Gastrocnemius medialis (tissue), 4 donors: Measurements from ENCODE around the gene BTG4. TPM values are rescaled to one million over a fixed set of nuclear protein-coding genes. Genes with fewer than 3 reads are reported as not detected.

ENCODE experiments used
- ATAC-seq, 2 donors: fragments of 150-250 bp; one replicate each; pipeline ENCODE4 v1.9.1; 2016
- DNase-seq, 2 donors: peaks; one replicate each; pipeline ENCODE4 v3.0.0-alpha.2; 2019
- H3K27ac ChIP-seq, 4 donors: fragments of 200-600 bp; sonication (generic); 1 replicate in 1 of 4; 2 replicates in 3 of 4; pipeline ENCODE4 v1.5.1; 2016 to 2018; ENCODE audit warnings: mild to moderate bottlenecking in 2 of 4, moderate library complexity in 1 of 4
- H3K27me3 ChIP-seq, 3 donors: fragments of 200-600 bp; sonication (generic) in 2 of 3; 1 replicate in 1 of 3; 2 replicates in 2 of 3; pipeline versions ENCODE4 v1.5.1 to v1.6.0; 2016 to 2019; ENCODE audit warnings: mild to moderate bottlenecking in 1 of 3, moderate library complexity in 1 of 3
- H3K36me3 ChIP-seq, 2 donors: fragments of 200-600 bp; sonication (generic) in 1 of 2; one replicate each; pipeline ENCODE4 v1.5.1; 2017 to 2018
- H3K4me1 ChIP-seq, 2 donors: fragments of 200-600 bp; sonication (generic) in 1 of 2; one replicate each; pipeline ENCODE4 v1.5.1; 2016 to 2017; ENCODE audit warnings: mild to moderate bottlenecking in 2 of 2
- H3K4me3 ChIP-seq, 4 donors: fragments of 200-600 bp; sonication (generic) in 3 of 4; 1 replicate in 1 of 4; 2 replicates in 3 of 4; pipeline ENCODE4 v1.5.1; 2016 to 2019; ENCODE audit warnings: mild to moderate bottlenecking in 2 of 4
- H3K9me3 ChIP-seq, 3 donors: fragments of 200-600 bp; sonication (generic) in 2 of 3; 1 replicate in 1 of 3; 2 replicates in 2 of 3; pipeline ENCODE4 v1.5.1; 2016 to 2019
- POLR2A ChIP-seq, 2 donors: fragments of 450-650 bp; IDR thresholded peaks; one replicate each; pipeline ENCODE4 v1.6.1; 2017; ENCODE audit warnings: antibody characterized with exemption in 2 of 2, mild to moderate bottlenecking in 2 of 2, moderate library complexity in 2 of 2
- in situ Hi-C, 4 donors: fragments of 200-750 bp; cut with MboI; loops; one replicate each; pipeline versions ENCODE4 v1.15.0 to v1.8.0; 2017; ENCODE audit warnings: low sequenced_read_pairs in 4 of 4
- intact Hi-C: fragments of 100-400 bp; cut with DNase I; formaldehyde crosslinking; loops from one replicate; pipeline ENCODE4 v1.15.1; 2023; ENCODE audit warnings: low total_unique reads
- total RNA-seq, 4 donors: library from RNA; depleted of rRNA; stranded (reverse); fragments of >200 nt; gene quantifications; one replicate each; pipeline versions ENCODE4 v1.1.0 to v1.2.3, GENCODE V29; 2016
- TF ChIP-seq, protein P1 (sequence below), 5 experiments: fragments of 450-650 bp in 3 of 5; fragments of 200-600 bp in 2 of 5; sonication (generic) in 2 of 5; IDR thresholded peaks in 4 of 5; conservative IDR thresholded peaks in 1 of 5; 1 replicate in 4 of 5; 2 replicates in 1 of 5; pipeline ENCODE4 v1.5.1; 2016 to 2019; ENCODE audit warnings: antibody characterized with exemption in 5 of 5, mild to moderate bottlenecking in 3 of 5, moderate library complexity in 3 of 5

The BTG4 gene
- total RNA-seq, 4 donors from 2014 or later: not detected

DNA sequence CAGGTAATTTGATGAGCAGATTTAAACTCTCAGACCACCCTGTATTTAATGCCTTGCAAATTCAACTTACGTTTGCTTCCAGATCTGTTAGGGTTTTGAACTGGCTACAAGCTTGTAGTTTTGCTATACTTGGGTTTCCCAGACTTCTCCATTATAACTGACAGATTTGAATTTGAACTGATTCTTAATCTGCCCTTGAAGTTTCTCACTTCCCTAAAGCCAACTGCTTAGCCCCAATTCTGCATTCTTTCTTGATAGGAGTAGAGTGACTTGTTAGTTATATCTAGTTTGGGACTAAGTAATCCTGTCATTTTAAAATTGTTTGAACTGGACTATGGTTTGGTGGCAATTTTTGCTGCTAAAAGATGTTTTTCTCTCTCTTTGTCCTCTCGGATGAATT, 38.1 kb upstream of the BTG4 start:
- in situ Hi-C loops: no loop called here
- Histone ChIP-seq H3K27ac (no peak overlapping the region), H3K27me3 (no peaks in the 10 kb centered on the region), H3K4me3 (no peak overlapping the region), H3K36me3 (no peaks in the 10 kb centered on the region), H3K9me3 (no peaks in the 10 kb centered on the region), H3K4me1 (peaks cover 14 to 16% of the 10 kb centered on the region in 2 donors)
- TF ChIP-seq POLR2A (IDR thresholded peaks at IDR 0.05): no peak
- TF ChIP-seq, protein P1, sequence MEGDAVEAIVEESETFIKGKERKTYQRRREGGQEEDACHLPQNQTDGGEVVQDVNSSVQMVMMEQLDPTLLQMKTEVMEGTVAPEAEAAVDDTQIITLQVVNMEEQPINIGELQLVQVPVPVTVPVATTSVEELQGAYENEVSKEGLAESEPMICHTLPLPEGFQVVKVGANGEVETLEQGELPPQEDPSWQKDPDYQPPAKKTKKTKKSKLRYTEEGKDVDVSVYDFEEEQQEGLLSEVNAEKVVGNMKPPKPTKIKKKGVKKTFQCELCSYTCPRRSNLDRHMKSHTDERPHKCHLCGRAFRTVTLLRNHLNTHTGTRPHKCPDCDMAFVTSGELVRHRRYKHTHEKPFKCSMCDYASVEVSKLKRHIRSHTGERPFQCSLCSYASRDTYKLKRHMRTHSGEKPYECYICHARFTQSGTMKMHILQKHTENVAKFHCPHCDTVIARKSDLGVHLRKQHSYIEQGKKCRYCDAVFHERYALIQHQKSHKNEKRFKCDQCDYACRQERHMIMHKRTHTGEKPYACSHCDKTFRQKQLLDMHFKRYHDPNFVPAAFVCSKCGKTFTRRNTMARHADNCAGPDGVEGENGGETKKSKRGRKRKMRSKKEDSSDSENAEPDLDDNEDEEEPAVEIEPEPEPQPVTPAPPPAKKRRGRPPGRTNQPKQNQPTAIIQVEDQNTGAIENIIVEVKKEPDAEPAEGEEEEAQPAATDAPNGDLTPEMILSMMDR (IDR thresholded peaks at IDR 0.05 in 4 of 5, conservative IDR thresholded peaks at IDR 0.05 in 1 of 5): no peak
- ATAC-seq (no peak), DNase-seq (no peak)
- intact Hi-C loops: no loop called here

DNA sequence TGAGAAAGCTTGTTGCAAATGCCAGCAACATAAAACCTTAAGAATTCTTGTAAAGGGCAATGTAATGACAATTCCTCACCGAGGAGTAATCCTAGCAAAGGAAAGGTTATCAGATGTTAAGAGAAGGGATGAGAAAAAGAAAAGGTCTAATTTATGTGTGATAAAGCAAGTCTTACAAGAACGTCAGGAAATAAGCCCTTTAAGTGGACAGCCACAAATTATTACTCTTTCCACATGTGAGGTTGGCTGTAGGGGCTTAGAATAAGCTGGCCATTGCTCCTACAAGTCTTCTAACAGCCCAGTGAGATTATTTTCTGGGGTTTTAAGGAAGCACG, 37.6 kb upstream of the BTG4 start:
- H3K27me3 ChIP-seq: no peaks in the 10 kb centered on the region
- ATAC-seq: no peak
- H3K27ac ChIP-seq: no peak overlapping the region
- in situ Hi-C loops (no loop called here), intact Hi-C loops (no loop called here)
- no peak overlapping the region for H3K4me3 ChIP-seq
- no peaks in the 10 kb centered on the region for H3K9me3 ChIP-seq
- no peak for TF ChIP-seq POLR2A (IDR thresholded peaks at IDR 0.05)
- TF ChIP-seq, protein P1 (IDR thresholded peaks at IDR 0.05 in 4 of 5, conservative IDR thresholded peaks at IDR 0.05 in 1 of 5): no peak
- peaks cover 14 to 16% of the 10 kb centered on the region in 2 donors for H3K4me1 ChIP-seq
- no peak for DNase-seq
- H3K36me3 ChIP-seq: no peaks in the 10 kb centered on the region

DNA sequence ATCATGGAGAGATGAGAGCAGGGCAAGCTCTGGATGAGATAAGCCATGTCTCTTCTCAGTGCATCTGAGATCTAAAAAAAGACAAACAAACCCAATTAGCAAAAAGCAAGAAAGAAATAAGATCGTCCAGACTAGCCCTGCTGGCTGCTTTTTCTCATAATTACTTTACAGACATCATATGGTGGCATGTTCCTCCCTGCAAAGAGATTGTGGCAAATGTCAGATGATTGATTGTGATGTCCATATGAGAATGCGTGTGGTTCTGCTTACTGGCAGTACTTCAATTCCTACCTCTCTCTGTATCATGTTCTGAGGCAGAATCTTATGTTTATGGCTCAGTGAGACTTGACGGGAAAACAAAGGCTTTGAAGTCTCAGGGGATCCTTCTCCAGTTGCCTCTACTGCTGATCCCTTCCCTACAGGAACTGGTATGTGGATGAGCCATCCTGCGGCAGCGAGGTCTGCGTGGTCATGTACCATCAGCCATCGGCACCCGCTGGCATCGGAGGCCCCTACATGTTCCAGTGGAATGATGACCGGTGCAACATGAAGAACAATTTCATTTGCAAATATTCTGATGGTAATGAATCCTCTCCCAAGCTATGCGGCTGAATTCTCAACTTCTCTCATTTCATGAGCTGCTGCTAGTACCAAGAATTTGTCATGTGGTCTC, 37.1 kb upstream of the BTG4 start:
- ATAC-seq: no peak
- TF ChIP-seq POLR2A (IDR thresholded peaks at IDR 0.05): no peak
- TF ChIP-seq, protein P1 (IDR thresholded peaks at IDR 0.05 in 4 of 5, conservative IDR thresholded peaks at IDR 0.05 in 1 of 5): no peak
- Histone ChIP-seq H3K36me3 (no peaks in the 10 kb centered on the region), H3K4me3 (no peak overlapping the region), H3K27ac (no peak overlapping the region), H3K9me3 (no peaks in the 10 kb centered on the region), H3K4me1 (peaks cover 14 to 16% of the 10 kb centered on the region in 2 donors), H3K27me3 (no peaks in the 10 kb centered on the region)
- intact Hi-C loops: no loop called here
- in situ Hi-C loops: no loop called here
- no peak for DNase-seq

DNA sequence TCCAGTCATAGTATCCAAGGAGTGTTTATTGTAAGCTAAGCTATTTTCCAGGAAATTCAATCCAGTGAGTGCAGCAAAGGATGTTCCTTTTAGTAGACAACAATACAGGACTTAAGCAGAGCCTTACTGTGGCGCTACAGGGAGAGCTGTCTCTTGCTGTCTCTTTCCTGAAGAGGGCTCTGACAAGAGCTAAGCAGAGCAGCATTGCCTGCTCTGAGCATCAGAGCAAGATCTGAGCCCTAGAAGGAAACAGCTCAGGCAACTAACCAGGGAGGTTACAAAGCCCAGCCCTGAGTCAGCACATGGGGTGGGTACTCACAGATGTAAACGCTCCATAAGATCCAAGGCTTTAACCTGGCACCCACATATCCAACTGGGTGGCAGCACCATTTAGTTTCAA, 36.3 kb upstream of the BTG4 start:
- intact Hi-C loops (no loop called here), in situ Hi-C loops (no loop called here)
- Histone ChIP-seq H3K27me3 (no peaks in the 10 kb centered on the region), H3K4me1 (peaks cover 14 to 16% of the 10 kb centered on the region in 2 donors), H3K9me3 (no peaks in the 10 kb centered on the region), H3K4me3 (no peak overlapping the region), H3K27ac (no peak overlapping the region), H3K36me3 (no peaks in the 10 kb centered on the region)
- no peak for TF ChIP-seq POLR2A (IDR thresholded peaks at IDR 0.05)
- TF ChIP-seq, protein P1 (IDR thresholded peaks at IDR 0.05 in 4 of 5, conservative IDR thresholded peaks at IDR 0.05 in 1 of 5): no peak
- ATAC-seq: no peak
- DNase-seq: no peak
